HEK293T (cell line): ENCODE measurements around the gene CCDC169.

Source experiments
- CTCF ChIA-PET: fragments of 350-600 bp; formaldehyde crosslinking; extraction: SDS; loops from one replicate; lab custom pipeline; 2021; ENCODE audit warnings: antibody characterized with exemption, inconsistent platforms; lab: Yijun Ruan, JAX
- POLR2A ChIA-PET: fragments of 350-600 bp; formaldehyde crosslinking; extraction: SDS; loops from one replicate; lab custom pipeline; 2020; ENCODE audit warnings: antibody characterized with exemption, inconsistent platforms; lab: Yijun Ruan, JAX
- DNase-seq: peaks from one replicate; pipeline ENCODE4 v3.0.0; 2012; ENCODE audit warnings: mixed read lengths; ENCODE audit errors: extremely low spot score
- ARNT ChIP-seq: fragments of 450-650 bp; IDR thresholded peaks from 2 replicates; pipeline ENCODE4 v1.6.1; 2017; ENCODE audit warnings: mild to moderate bottlenecking
- BHLHE40 ChIP-seq: fragments of 450-650 bp; IDR thresholded peaks from 2 replicates; pipeline ENCODE4 v1.6.1; 2016; ENCODE audit warnings: mild to moderate bottlenecking, moderate library complexity, borderline replicate concordance
- CTBP1 ChIP-seq: fragments of 450-650 bp; IDR thresholded peaks from 2 replicates; pipeline ENCODE4 v1.6.1; 2016; ENCODE audit warnings: borderline replicate concordance
- ELF4 ChIP-seq: fragments of 450-650 bp; IDR thresholded peaks from 2 replicates; pipeline ENCODE4 v1.6.1; 2017; ENCODE audit warnings: antibody characterized with exemption
- FOXA1 ChIP-seq: fragments of 450-650 bp; IDR thresholded peaks from 2 replicates; pipeline ENCODE4 v1.6.1; 2016; ENCODE audit warnings: mild to moderate bottlenecking
- FOXK2 ChIP-seq: fragments of 450-650 bp; IDR thresholded peaks from 2 replicates; pipeline ENCODE4 v1.6.1; 2016; ENCODE audit warnings: mild to moderate bottlenecking
- FOXM1 ChIP-seq: fragments of 450-650 bp; IDR thresholded peaks from 2 replicates; pipeline ENCODE4 v1.6.1; 2017; ENCODE audit warnings: mild to moderate bottlenecking, borderline replicate concordance
- HDGF ChIP-seq: fragments of 450-650 bp; IDR thresholded peaks from 2 replicates; pipeline ENCODE4 v1.6.1; 2017; ENCODE audit warnings: antibody characterized with exemption, borderline replicate concordance
- L3MBTL2 ChIP-seq: fragments of 450-650 bp; conservative IDR thresholded peaks from 2 replicates; pipeline ENCODE4 v1.6.1; 2016; ENCODE audit warnings: mild to moderate bottlenecking
- LEF1 ChIP-seq: fragments of 450-650 bp; IDR thresholded peaks from 2 replicates; pipeline ENCODE4 v1.6.1; 2017; ENCODE audit warnings: mild to moderate bottlenecking, borderline replicate concordance
- NFRKB ChIP-seq: fragments of 450-650 bp; IDR thresholded peaks from 2 replicates; pipeline ENCODE4 v1.6.1; 2016; ENCODE audit warnings: mild to moderate bottlenecking, moderate library complexity
- SP1 ChIP-seq: fragments of 450-650 bp; IDR thresholded peaks from 2 replicates; pipeline ENCODE4 v1.6.1; 2017
- SUZ12 ChIP-seq: fragments of 450-650 bp; IDR thresholded peaks from 2 replicates; pipeline ENCODE4 v1.6.1; 2016; ENCODE audit warnings: mild to moderate bottlenecking
- TARDBP ChIP-seq: fragments of 450-650 bp; IDR thresholded peaks from 2 replicates; pipeline ENCODE4 v1.6.1; 2016
- ZNF384 ChIP-seq: fragments of 450-650 bp; IDR thresholded peaks from 2 replicates; pipeline ENCODE4 v1.6.1; 2016
- TF ChIP-seq, protein P1 (sequence below): fragments of 450-650 bp; IDR thresholded peaks from 2 replicates; pipeline ENCODE4 v1.6.1; 2016

The CCDC169 gene

DNA sequence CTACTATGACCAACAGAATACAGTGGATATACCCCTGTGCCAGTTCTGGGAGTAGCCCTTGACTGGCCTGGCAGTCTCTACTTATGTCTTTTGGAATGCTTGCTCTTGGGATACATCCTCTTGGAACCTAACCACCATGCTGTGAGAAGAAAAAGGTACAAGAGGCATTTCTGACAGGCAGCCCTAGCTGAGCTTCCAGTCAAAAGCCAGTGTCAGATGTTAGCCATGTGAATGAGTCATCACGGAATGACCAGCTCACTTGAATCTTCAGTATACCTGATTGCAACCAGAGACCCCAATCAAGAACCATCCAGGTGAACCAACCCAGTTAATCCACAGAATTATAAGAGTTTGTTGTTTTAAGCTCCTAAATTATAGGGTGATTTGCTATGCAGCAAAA, 4.1 kb downstream of the CCDC169 start:
- ChIA-PET CTCF (no interaction called here), POLR2A (no interaction called here)
- TF ChIP-seq ARNT = no peak
- no peak for TF ChIP-seq BHLHE40
- TF ChIP-seq SUZ12 = no peak
- no peak for TF ChIP-seq FOXA1
- no peak for TF ChIP-seq HDGF
- no peak for TF ChIP-seq TARDBP
- TF ChIP-seq ZNF384 = no peak
- no peak for TF ChIP-seq LEF1
- TF ChIP-seq ELF4 = no peak
- TF ChIP-seq SP1 = no peak
- no peak for TF ChIP-seq NFRKB
- no peak for TF ChIP-seq FOXK2
- no peak for TF ChIP-seq FOXM1
- TF ChIP-seq L3MBTL2 = no peak
- TF ChIP-seq CTBP1 = no peak
- TF ChIP-seq, protein P1, sequence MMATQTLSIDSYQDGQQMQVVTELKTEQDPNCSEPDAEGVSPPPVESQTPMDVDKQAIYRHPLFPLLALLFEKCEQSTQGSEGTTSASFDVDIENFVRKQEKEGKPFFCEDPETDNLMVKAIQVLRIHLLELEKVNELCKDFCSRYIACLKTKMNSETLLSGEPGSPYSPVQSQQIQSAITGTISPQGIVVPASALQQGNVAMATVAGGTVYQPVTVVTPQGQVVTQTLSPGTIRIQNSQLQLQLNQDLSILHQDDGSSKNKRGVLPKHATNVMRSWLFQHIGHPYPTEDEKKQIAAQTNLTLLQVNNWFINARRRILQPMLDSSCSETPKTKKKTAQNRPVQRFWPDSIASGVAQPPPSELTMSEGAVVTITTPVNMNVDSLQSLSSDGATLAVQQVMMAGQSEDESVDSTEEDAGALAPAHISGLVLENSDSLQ = no peak
- no peak for DNase-seq

DNA sequence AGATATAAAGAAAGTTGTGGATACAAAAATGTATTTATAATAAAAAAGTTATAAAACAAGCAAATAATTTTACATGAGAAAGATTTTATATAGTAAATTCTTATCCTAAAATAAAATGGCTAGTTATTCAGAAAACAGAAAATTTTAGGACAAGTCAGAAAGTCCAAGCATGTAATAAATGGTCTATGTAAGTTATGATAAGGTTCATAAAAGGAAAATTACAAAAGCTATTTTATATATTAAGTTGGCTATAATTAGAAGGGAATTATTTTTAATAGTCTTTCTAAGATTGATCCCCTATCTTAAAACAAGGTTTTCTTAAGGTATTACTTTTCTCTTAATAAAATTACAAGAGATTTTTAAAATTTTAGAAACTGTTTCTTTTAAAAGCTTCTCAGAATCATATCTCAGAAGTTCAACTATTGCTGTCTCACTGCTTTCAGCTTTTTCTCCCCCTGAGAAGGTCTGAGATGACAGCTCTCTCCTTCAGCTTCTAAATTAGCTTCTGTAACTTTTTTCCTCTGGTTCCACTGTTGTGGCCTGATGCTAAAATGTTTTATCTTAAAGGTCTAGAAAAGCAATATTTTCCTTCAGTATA, 8.7 kb downstream of the CCDC169 start:
- TF ChIP-seq HDGF = no peak
- TF ChIP-seq FOXA1 = no peak
- TF ChIP-seq FOXK2 = no peak
- no peak for TF ChIP-seq ARNT
- TF ChIP-seq FOXM1 = no peak
- TF ChIP-seq CTBP1 = no peak
- no peak for TF ChIP-seq LEF1
- no peak for TF ChIP-seq L3MBTL2
- TF ChIP-seq NFRKB = no peak
- TF ChIP-seq, protein P1 = no peak
- no peak for TF ChIP-seq SUZ12
- TF ChIP-seq SP1 = no peak
- TF ChIP-seq ELF4 = no peak
- TF ChIP-seq TARDBP = no peak
- TF ChIP-seq BHLHE40 = no peak
- no peak for TF ChIP-seq ZNF384
- POLR2A ChIA-PET = interaction anchor here (0.9 kb wide), 1 partner anchor 10 kb away, joined by 3 read pairs; no protein-coding TSS in a partner anchor
- DNase-seq = no peak
- CTCF ChIA-PET = interaction anchor here (0.9 kb wide), 1 partner anchor 60 kb away, joined by 3 read pairs; no protein-coding TSS in a partner anchor

DNA sequence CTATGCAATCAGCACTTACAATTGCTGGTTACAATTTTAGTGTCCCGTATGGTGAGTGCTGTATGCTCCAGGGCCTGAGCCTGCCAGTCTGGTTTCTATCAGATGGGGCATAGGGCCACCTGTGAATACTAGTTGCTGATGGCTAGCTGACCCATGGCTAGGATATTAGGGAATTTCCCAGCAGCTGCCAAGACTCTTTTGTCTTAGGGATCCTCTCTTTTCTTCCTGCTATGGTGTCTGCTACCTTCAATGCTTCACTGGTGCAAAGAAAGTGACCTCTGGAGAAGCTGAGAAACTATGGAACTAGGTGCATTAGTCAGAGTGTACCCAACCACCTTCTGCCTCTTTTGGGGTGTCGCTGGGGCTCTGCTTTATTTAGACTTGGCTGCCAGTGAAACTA, 11.6 kb downstream of the CCDC169 start:
- CTCF ChIA-PET = no interaction called here
- POLR2A ChIA-PET = no interaction called here
- TF ChIP-seq ZNF384 (no peak), FOXM1 (no peak), BHLHE40 (no peak), FOXA1 (no peak), SP1 (no peak), TARDBP (no peak), L3MBTL2 (no peak), LEF1 (no peak), CTBP1 (no peak), ARNT (no peak), FOXK2 (no peak), SUZ12 (no peak), NFRKB (no peak), HDGF (no peak), ELF4 (no peak)
- TF ChIP-seq, protein P1 = no peak
- DNase-seq = no peak

DNA sequence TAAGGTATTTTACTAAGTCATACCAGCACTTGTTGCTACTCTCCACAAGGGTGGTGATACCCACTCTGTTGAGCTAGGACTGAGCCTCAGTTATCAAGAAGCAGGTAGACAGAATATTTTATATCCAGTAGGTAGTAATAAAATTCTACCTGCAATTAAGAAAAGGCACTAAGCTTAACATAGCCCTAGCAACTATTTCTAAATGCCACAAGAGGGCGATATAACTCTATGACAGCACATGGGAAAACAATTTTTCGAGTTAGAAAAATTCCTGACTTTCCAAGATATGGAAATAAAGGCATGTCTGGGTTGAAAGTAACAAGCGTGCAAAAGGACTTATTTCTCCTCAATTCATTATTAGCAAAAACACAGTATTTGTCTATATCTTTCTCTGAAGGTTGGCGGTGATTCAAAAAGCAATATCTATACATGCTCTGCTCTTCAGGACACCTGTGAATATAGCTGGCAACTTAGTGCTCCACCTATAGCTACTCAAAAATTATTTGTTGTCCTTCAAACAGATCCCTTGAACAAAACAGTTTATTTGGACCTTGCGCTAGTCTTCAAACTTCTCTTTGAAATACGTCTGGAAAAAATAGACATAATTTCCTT, 14.7 kb downstream of the CCDC169 start:
- POLR2A ChIA-PET = no interaction called here
- TF ChIP-seq ARNT = no peak
- no peak for TF ChIP-seq BHLHE40
- no peak for TF ChIP-seq FOXK2
- TF ChIP-seq NFRKB = no peak
- TF ChIP-seq SP1 = no peak
- no peak for TF ChIP-seq ZNF384
- TF ChIP-seq ELF4 = no peak
- TF ChIP-seq SUZ12 = no peak
- no peak for TF ChIP-seq FOXM1
- no peak for TF ChIP-seq TARDBP
- peak; percentile 30 for DNase-seq
- CTCF ChIA-PET = interaction anchor here (1.0 to 1.5 kb wide), 4 partner anchors 9 to 304 kb away, joined by 3 to 5 read pairs (median 4); no protein-coding TSS in a partner anchor

DNA sequence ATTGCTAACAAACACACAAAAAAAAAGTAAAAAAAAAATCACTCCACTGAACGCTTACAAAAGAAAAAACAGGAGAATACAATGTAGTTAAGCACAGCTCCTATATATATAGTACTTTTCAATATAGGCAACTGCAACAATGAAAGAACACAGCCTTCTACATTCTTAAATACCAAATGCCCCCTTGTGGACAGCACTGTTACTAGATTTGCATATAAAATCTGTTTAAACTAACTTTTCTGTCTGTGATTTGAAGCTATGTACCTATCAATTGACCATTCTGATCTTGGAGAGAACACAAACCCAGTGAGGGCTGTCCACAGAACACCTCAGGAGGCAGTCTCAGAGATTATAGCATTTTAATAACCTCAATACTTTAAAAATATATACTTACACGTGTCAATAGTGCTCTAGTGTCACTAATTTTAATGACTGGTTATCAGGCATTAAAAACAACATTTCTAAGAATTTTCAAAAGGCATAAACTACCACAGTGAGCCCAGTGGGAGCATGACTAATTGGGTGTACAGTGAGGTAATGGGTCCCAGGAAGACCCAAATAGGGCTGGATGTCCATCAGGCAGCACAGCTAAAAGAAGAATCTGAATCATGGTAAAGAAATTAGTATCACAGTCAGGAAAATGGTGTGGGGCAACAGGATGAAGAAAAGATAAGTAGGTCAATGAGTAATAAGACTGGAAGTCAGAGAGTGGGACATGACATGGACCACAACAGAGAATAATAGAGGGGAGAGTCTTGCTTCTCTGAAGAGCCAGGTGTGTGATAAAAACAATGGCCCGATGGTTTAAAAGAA, 22.2 kb downstream of the CCDC169 start:
- TF ChIP-seq SP1 (no peak), CTBP1 (no peak), BHLHE40 (no peak), ZNF384 (no peak), NFRKB (no peak), L3MBTL2 (no peak), FOXM1 (no peak), ARNT (no peak), TARDBP (no peak), SUZ12 (no peak), HDGF (no peak), FOXA1 (no peak), ELF4 (no peak), LEF1 (no peak), FOXK2 (no peak)
- TF ChIP-seq, protein P1 = no peak
- ChIA-PET POLR2A (no interaction called here), CTCF (interaction anchor here (0.7 to 1.6 kb wide), 3 partner anchors 296 to 757 kb away, joined by 3 to 16 read pairs (median 5); no protein-coding TSS in a partner anchor)
- peak; percentile 36 for DNase-seq
